ENCODE results near the gene ECM1. TPM values are rescaled to one million over a fixed set of nuclear protein-coding genes. Genes with fewer than 3 reads are reported as not detected.

ECM1 gene
- total RNA-seq, 1 experiment from 2014 or later = 0.95 TPM

DNA sequence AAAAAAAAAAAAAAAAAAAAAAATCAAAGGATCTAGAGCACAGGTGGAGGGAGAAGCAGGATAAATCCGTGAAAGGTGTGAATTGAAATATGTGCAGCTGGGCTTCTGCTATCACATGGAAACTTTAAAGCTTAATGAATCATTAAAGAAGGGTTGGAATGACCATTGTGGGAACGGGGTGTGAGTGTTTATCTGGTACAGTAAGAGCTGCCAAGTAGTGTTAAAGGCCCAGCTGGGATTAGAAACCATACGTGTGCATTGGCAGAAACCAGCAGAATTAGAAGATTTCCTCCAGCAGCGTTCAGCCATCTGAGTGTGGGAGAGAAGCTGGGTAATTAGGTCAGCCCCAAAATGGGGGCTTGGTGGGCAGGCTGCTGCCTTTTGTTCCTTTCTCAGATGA lies 21.1 kb downstream of the ECM1 start:
- DNase-seq = no peak
- H3K9me3 Mint-ChIP-seq (ENCODE audit: unreplicated experiment) = no peaks in the 10 kb centered on the region
- BruUV-seq (replicated peaks) = no TSS peak

GRCh38 chr1:150530491-150531159 lies 22.7 kb downstream of the ECM1 start:
- Mint-ChIP-seq H3K27me3 (ENCODE audit: insufficient read depth, unreplicated experiment) (no peaks in the 10 kb centered on the region), H3K9me3 (ENCODE audit: unreplicated experiment) (no peaks in the 10 kb centered on the region), H3K36me3 (ENCODE audit: insufficient read depth, unreplicated experiment) (peaks cover 13% of the 10 kb centered on the region), H3K4me3 (ENCODE audit: unreplicated experiment) (no peak overlapping the region), H3K27ac (ENCODE audit: unreplicated experiment) (peak overlapping the region; percentile 91), H3K4me1 (ENCODE audit: low read depth, unreplicated experiment) (peaks cover 28% of the 10 kb centered on the region)
- H3K36me3 ChIP-seq (ENCODE audit: control insufficient read depth, insufficient read depth, low read length) = no peaks in the 10 kb centered on the region
- intact Hi-C loops (cut with micrococcal nuclease; ENCODE audit: unreplicated experiment) = no loop called here
- peaks cover 32% of the 10 kb centered on the region for H3K4me1 ChIP-seq
- no peak for DNase-seq
- ChIA-PET POLR2A (no interaction called here), CTCF (interaction anchor here (2.4 kb wide), 1 partner anchor 15 kb away, joined by 38 read pairs; the partner anchor contains the start of gene FALEC)
- BruUV-seq (replicated peaks) = no TSS peak
- TF ChIP-seq CTCF (IDR thresholded peaks at IDR 0.05; ENCODE audit: insufficient read depth in 1 of 2, low read depth in 1 of 2, low read length in 1 of 2, severe bottlenecking in 1 of 2, unreplicated experiment in 1 of 2) = no peak
- no peak overlapping the region for H3K4me3 ChIP-seq (ENCODE audit: low read depth, low read length)
- H3K9me3 ChIP-seq = no peaks in the 10 kb centered on the region
- H3K27me3 ChIP-seq (replicated peaks; ENCODE audit: control insufficient read depth, insufficient read depth, low read length) = no peaks in the 10 kb centered on the region

More for the DNA sequence above, 21.1 kb downstream of the ECM1 start:
- CTCF ChIA-PET = no interaction called here
- H3K27ac Mint-ChIP-seq (ENCODE audit: unreplicated experiment) = no peak overlapping the region
- Histone ChIP-seq H3K36me3 (ENCODE audit: control insufficient read depth, insufficient read depth, low read length) (no peaks in the 10 kb centered on the region), H3K4me3 (ENCODE audit: low read depth, low read length) (no peak overlapping the region), H3K4me1 (peaks cover 19% of the 10 kb centered on the region), H3K27me3 (replicated peaks; ENCODE audit: control insufficient read depth, insufficient read depth, low read length) (no peaks in the 10 kb centered on the region), H3K9me3 (no peaks in the 10 kb centered on the region)
- intact Hi-C loops (cut with micrococcal nuclease; ENCODE audit: unreplicated experiment) = no loop called here
- POLR2A ChIA-PET = interaction anchor here (0.6 kb wide), 2 partner anchors 39 to 566 kb away, joined by 3 to 5 read pairs; no protein-coding TSS in a partner anchor
- no peaks in the 10 kb centered on the region for H3K27me3 Mint-ChIP-seq (ENCODE audit: insufficient read depth, unreplicated experiment)
- peaks cover 13% of the 10 kb centered on the region for H3K36me3 Mint-ChIP-seq (ENCODE audit: insufficient read depth, unreplicated experiment)
- H3K4me1 Mint-ChIP-seq (ENCODE audit: low read depth, unreplicated experiment) = peaks cover 26% of the 10 kb centered on the region
- H3K4me3 Mint-ChIP-seq (ENCODE audit: unreplicated experiment) = no peak overlapping the region
- TF ChIP-seq CTCF (IDR thresholded peaks at IDR 0.05; ENCODE audit: insufficient read depth in 1 of 2, low read depth in 1 of 2, low read length in 1 of 2, severe bottlenecking in 1 of 2, unreplicated experiment in 1 of 2) = no peak

GRCh38 chr1:150532860-150533259 lies 25.0 kb downstream of the ECM1 start:
- CTCF ChIA-PET = interaction anchor here (0.5 to 2.4 kb wide), 19 partner anchors 11 to 817 kb away, joined by 3 to 38 read pairs (median 5); partner anchors contain the start of genes ADAMTSL4, FALEC and RPRD2
- no peak for TF ChIP-seq CTCF (IDR thresholded peaks at IDR 0.05; ENCODE audit: insufficient read depth in 1 of 2, low read depth in 1 of 2, low read length in 1 of 2, severe bottlenecking in 1 of 2, unreplicated experiment in 1 of 2)
- TSS peak; percentile 62 for BruUV-seq (replicated peaks)
- Mint-ChIP-seq H3K9me3 (ENCODE audit: unreplicated experiment) (no peaks in the 10 kb centered on the region), H3K4me1 (ENCODE audit: low read depth, unreplicated experiment) (peaks cover 45% of the 10 kb centered on the region), H3K27me3 (ENCODE audit: insufficient read depth, unreplicated experiment) (no peaks in the 10 kb centered on the region), H3K27ac (ENCODE audit: unreplicated experiment) (peak overlapping the region; percentile 91), H3K4me3 (ENCODE audit: unreplicated experiment) (peak overlapping the region; percentile 66), H3K36me3 (ENCODE audit: insufficient read depth, unreplicated experiment) (peaks cover 18% of the 10 kb centered on the region)
- H3K4me1 ChIP-seq = peaks cover 55% of the 10 kb centered on the region
- no peaks in the 10 kb centered on the region for H3K9me3 ChIP-seq
- H3K27me3 ChIP-seq (replicated peaks; ENCODE audit: control insufficient read depth, insufficient read depth, low read length) = no peaks in the 10 kb centered on the region
- no peaks in the 10 kb centered on the region for H3K36me3 ChIP-seq (ENCODE audit: control insufficient read depth, insufficient read depth, low read length)
- DNase-seq = no peak
- POLR2A ChIA-PET = interaction anchor here (0.6 to 1.4 kb wide), 7 partner anchors 16 to 371 kb away, joined by 3 to 17 read pairs (median 4); partner anchors contain the start of genes ENSA, FALEC, MCL1 and TARS2
- intact Hi-C loops (cut with micrococcal nuclease; ENCODE audit: unreplicated experiment) = loop anchor here (1.0 kb wide), 4 partner anchors 15 to 69 kb away; partner anchors contain the start of genes FALEC and TARS2
- no peak overlapping the region for H3K4me3 ChIP-seq (ENCODE audit: low read depth, low read length)

Measured in Caco-2 (cell line).